ENCODE data around the gene KCNA2. TPM values are rescaled to one million over a fixed set of nuclear protein-coding genes. Genes with fewer than 3 reads are reported as not detected.

Gene KCNA2
- polyA plus RNA-seq, 3 donors, result not detected

DNA sequence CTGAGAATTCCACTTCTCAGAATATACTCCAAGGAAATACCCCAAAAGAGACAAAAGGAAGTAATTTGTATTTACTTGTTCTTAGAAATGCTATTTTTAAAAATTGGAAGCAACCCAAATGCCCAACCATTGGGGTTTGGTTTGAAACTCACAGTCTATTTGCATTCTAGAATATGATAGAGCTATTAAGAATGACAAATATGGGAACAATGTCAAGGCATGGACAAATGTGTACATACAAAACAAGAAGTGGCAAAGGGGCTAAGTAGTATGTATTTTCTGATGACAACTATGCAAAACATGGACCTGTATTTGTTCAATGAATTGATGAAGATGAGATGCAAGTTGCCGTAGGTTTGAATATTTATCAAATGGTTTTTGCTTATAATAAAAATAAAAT is 32.8 kb downstream of the KCNA2 start:
- WGBS (ENCODE audit: insufficient coverage), result no CpG with 5 or more reads among the region's 1 CpG
- H3K4me1 Mint-ChIP-seq, result no peaks in the 10 kb centered on the region
- no peak overlapping the region for H3K27ac Mint-ChIP-seq
- no peak overlapping the region for H3K4me3 Mint-ChIP-seq
- no peaks in the 10 kb centered on the region for H3K36me3 Mint-ChIP-seq
- H3K9me3 ChIP-seq (replicated peaks in 1 of 2; ENCODE audit: control insufficient read depth in 1 of 2, insufficient read depth in 1 of 2, low read length in 2 of 2), result no peaks in the 10 kb centered on the region
- H4K20me1 ChIP-seq (ENCODE audit: insufficient read depth, low read length), result no peaks in the 10 kb centered on the region
- H3K27me3 Mint-ChIP-seq (ENCODE audit: low read depth in 3 of 3), result peaks cover 12 to 49% (median 17%) of the 10 kb centered on the region in 3 donors
- DNase-seq, result no peak
- no peak overlapping the region for H3K4me3 ChIP-seq (replicated peaks in 1 of 3; ENCODE audit: low read depth in 2 of 3, low read length in 3 of 3)
- H2AFZ ChIP-seq (ENCODE audit: insufficient read depth, low read depth, low read length, poor library complexity, severe bottlenecking), result no peak overlapping the region
- intact Hi-C loops (cut with micrococcal nuclease), result no loop called here
- H3K9me3 Mint-ChIP-seq, result no peaks in the 10 kb centered on the region
- no peak overlapping the region for H3K9ac ChIP-seq (ENCODE audit: insufficient read depth, low read length, poor library complexity, severe bottlenecking)
- no peak overlapping the region for H3K27ac ChIP-seq (ENCODE audit: low read depth in 1 of 2, low read length in 2 of 2)
- H3K4me2 ChIP-seq (replicated peaks; ENCODE audit: extremely low read depth, low read length, poor library complexity, severe bottlenecking), result no peak overlapping the region
- no peaks in the 10 kb centered on the region for H3K79me2 ChIP-seq (ENCODE audit: insufficient read depth, low read length)
- no peaks in the 10 kb centered on the region for H3K36me3 ChIP-seq (replicated peaks in 1 of 2; ENCODE audit: control insufficient read depth in 1 of 2, insufficient read depth in 2 of 2, low read length in 2 of 2)
- peaks cover 23 to 31% of the 10 kb centered on the region in 2 donors for H3K27me3 ChIP-seq (ENCODE audit: control insufficient read depth in 2 of 2, insufficient read depth in 2 of 2, low read length in 2 of 2)
- H3K4me1 ChIP-seq (ENCODE audit: control insufficient read depth in 1 of 2, insufficient read depth in 2 of 2, low read length in 2 of 2), result no peaks in the 10 kb centered on the region
- no peak for TF ChIP-seq CTCF (IDR thresholded peaks at IDR 0.05)

GRCh38 chr1:110572751-110573150 is 33.4 kb downstream of the KCNA2 start:
- Mint-ChIP-seq H3K36me3 (no peaks in the 10 kb centered on the region), H3K4me1 (no peaks in the 10 kb centered on the region), H3K27me3 (ENCODE audit: low read depth in 3 of 3) (peaks cover 12 to 46% (median 17%) of the 10 kb centered on the region in 3 donors), H3K9me3 (no peaks in the 10 kb centered on the region), H3K4me3 (no peak overlapping the region), H3K27ac (no peak overlapping the region)
- Histone ChIP-seq H3K36me3 (replicated peaks in 1 of 2; ENCODE audit: control insufficient read depth in 1 of 2, insufficient read depth in 2 of 2, low read length in 2 of 2) (no peaks in the 10 kb centered on the region), H3K4me3 (replicated peaks in 1 of 3; ENCODE audit: low read depth in 2 of 3, low read length in 3 of 3) (no peak overlapping the region), H3K9ac (ENCODE audit: insufficient read depth, low read length, poor library complexity, severe bottlenecking) (no peak overlapping the region), H2AFZ (ENCODE audit: insufficient read depth, low read depth, low read length, poor library complexity, severe bottlenecking) (no peak overlapping the region), H3K4me1 (ENCODE audit: control insufficient read depth in 1 of 2, insufficient read depth in 2 of 2, low read length in 2 of 2) (no peaks in the 10 kb centered on the region), H3K9me3 (replicated peaks in 1 of 2; ENCODE audit: control insufficient read depth in 1 of 2, insufficient read depth in 1 of 2, low read length in 2 of 2) (no peaks in the 10 kb centered on the region), H3K27ac (ENCODE audit: low read depth in 1 of 2, low read length in 2 of 2) (no peak overlapping the region), H3K4me2 (replicated peaks; ENCODE audit: extremely low read depth, low read length, poor library complexity, severe bottlenecking) (no peak overlapping the region), H4K20me1 (ENCODE audit: insufficient read depth, low read length) (no peaks in the 10 kb centered on the region), H3K79me2 (ENCODE audit: insufficient read depth, low read length) (no peaks in the 10 kb centered on the region), H3K27me3 (ENCODE audit: control insufficient read depth in 2 of 2, insufficient read depth in 2 of 2, low read length in 2 of 2) (peaks cover 23 to 25% of the 10 kb centered on the region in 2 donors)
- intact Hi-C loops (cut with micrococcal nuclease), result no loop called here
- no CpG with 5 or more reads among the region's 3 CpGs for WGBS (ENCODE audit: insufficient coverage)
- DNase-seq, result no peak
- TF ChIP-seq CTCF (IDR thresholded peaks at IDR 0.05), result no peak

Data from CD14-positive monocyte (primary cell).